ENCODE results near the gene ELF1.
A peak's percentile ranks its signal among the peaks of the same experiment; 100 is the strongest.

The ELF1 gene

GRCh38 chr13:41019011-41019487 lies at the start of gene ELF1:
TSS of gene ELF1 (minus strand) at chr13:41019316. CDS start at chr13:40982054, 37,262 bp downstream.
- no peak for DNase-seq (ENCODE audit: low read depth in 2 of 3, low spot score in 2 of 3)

GRCh38 chr13:41065078-41065477 lies 46.0 kb upstream of the ELF1 start:
- no peak for DNase-seq (ENCODE audit: low read depth in 2 of 3, low spot score in 2 of 3)

- DNase-seq (ENCODE audit: low read depth in 2 of 3, low spot score in 2 of 3): no peak
Measured at GRCh38 chr13:41064493-41064892, 45.4 kb upstream of the ELF1 start.

GRCh38 chr13:41061914-41062837 lies 43.1 kb upstream of the ELF1 start:
- no peak for DNase-seq (ENCODE audit: low read depth in 2 of 3, low spot score in 2 of 3)

GRCh38 chr13:41061075-41061913 lies 42.2 kb upstream of the ELF1 start, which contains the start of gene WBP4:
TSS of gene WBP4 (plus strand) at chr13:41061509. CDS start at chr13:41061674, 165 bp downstream.
- DNase-seq (ENCODE audit: low read depth in 2 of 3, low spot score in 2 of 3): peak; percentile 77 to 93 (median 77)

- DNase-seq (ENCODE audit: low read depth in 2 of 3, low spot score in 2 of 3): peak; percentile 70 to 88 (median 87)
Measured at GRCh38 chr13:41060724-41061074, 41.6 kb upstream of the ELF1 start.

GRCh38 chr13:41060082-41060723 lies 41.1 kb upstream of the ELF1 start:
- peak; percentile 54 to 74 (median 74) for DNase-seq (ENCODE audit: low read depth in 2 of 3, low spot score in 2 of 3)

- no peak for DNase-seq (ENCODE audit: low read depth in 2 of 3, low spot score in 2 of 3)
Measured at GRCh38 chr13:41059456-41060081, 40.5 kb upstream of the ELF1 start.

- no peak for DNase-seq (ENCODE audit: low read depth in 2 of 3, low spot score in 2 of 3)
Measured at GRCh38 chr13:41058295-41059070, 39.4 kb upstream of the ELF1 start.

GRCh38 chr13:41056826-41057711 lies 38.0 kb upstream of the ELF1 start:
- no peak for DNase-seq (ENCODE audit: low read depth in 2 of 3, low spot score in 2 of 3)

- no peak for DNase-seq (ENCODE audit: low read depth in 2 of 3, low spot score in 2 of 3)
Measured at GRCh38 chr13:41056194-41056593, 37.1 kb upstream of the ELF1 start.

- DNase-seq (ENCODE audit: low read depth in 2 of 3, low spot score in 2 of 3): no peak
Measured at GRCh38 chr13:41054919-41055619, 36.0 kb upstream of the ELF1 start.

- no peak for DNase-seq (ENCODE audit: low read depth in 2 of 3, low spot score in 2 of 3)
Measured at GRCh38 chr13:41054212-41054877, 35.2 kb upstream of the ELF1 start.

- no peak for DNase-seq (ENCODE audit: low read depth in 2 of 3, low spot score in 2 of 3)
Measured at GRCh38 chr13:41053384-41053826, 34.3 kb upstream of the ELF1 start.

- DNase-seq (ENCODE audit: low read depth in 2 of 3, low spot score in 2 of 3): no peak
Measured at GRCh38 chr13:41052441-41052840, 33.3 kb upstream of the ELF1 start.

- no peak for DNase-seq (ENCODE audit: low read depth in 2 of 3, low spot score in 2 of 3)
Measured at GRCh38 chr13:41049480-41050440, 30.6 kb upstream of the ELF1 start.

- DNase-seq (ENCODE audit: low read depth in 2 of 3, low spot score in 2 of 3): no peak
Measured at GRCh38 chr13:41048640-41049039, 29.5 kb upstream of the ELF1 start.

Data from activated CD8-positive, alpha-beta memory T cell treated with anti-CD3 and anti-CD28 coated beads for 48 hours (primary cell).